Endothelial cell of umbilical vein (primary cell): Measurements from ENCODE around the gene CHAF1A. TPM values are rescaled to one million over a fixed set of nuclear protein-coding genes. Genes with fewer than 3 reads are reported as not detected.

ENCODE experiments used
- BruUV-seq: library from RNA; stranded (reverse); fragments of 400-500 nt; replicated peaks from 2 replicates; lab custom pipeline; 2021; lab: Mats Ljungman, UMichigan
- CTCF ChIA-PET: fragments of 300-600, 350-600 bp; sonication (Branson Sonifier 250); formaldehyde crosslinking; loops from one replicate; lab custom pipeline; 2021; ENCODE audit warnings: antibody characterized with exemption, inconsistent platforms; lab: Charles Lee
- POLR2A ChIA-PET: fragments of 300-600, 350-600 bp; sonication (Branson Sonifier 250); formaldehyde crosslinking; loops from one replicate; lab custom pipeline; 2021; ENCODE audit warnings: antibody characterized with exemption, inconsistent platforms; lab: Charles Lee
- DNase-seq: peaks from one replicate; pipeline ENCODE4 v3.0.0-alpha.2; 2011; ENCODE audit warnings: low read depth, low spot score
- FAIRE-seq: peaks from 2 replicates; lab custom pipeline; 2011; peaks lifted over from hg19 to GRCh38; lab: Jason Lieb, UNC
- H2AFZ ChIP-seq: 2 replicates; pipeline ENCODE4 v1.6.0; 2012; ENCODE audit warnings: low read depth, low read length, control low read depth, inconsistent platforms
- H3K27ac ChIP-seq: 2 replicates; pipeline ENCODE4 v1.5.1; 2011; ENCODE audit warnings: low read depth, mild to moderate bottlenecking, control low read depth, low read length, moderate library complexity; ENCODE audit not compliant: insufficient read depth
- H3K27me3 ChIP-seq, 2 experiments: 2 replicates each; pipeline versions ENCODE4 v1.6.0 to v1.6.1; 2011; ENCODE audit warnings: low read length in 2 of 2, mixed read lengths in 1 of 2; ENCODE audit not compliant: control insufficient read depth in 2 of 2, insufficient read depth in 2 of 2
- H3K36me3 ChIP-seq, 2 experiments: 2 replicates in 1 of 2; 3 replicates in 1 of 2; pipeline ENCODE4 v1.5.1; 2011; ENCODE audit warnings: low read length in 2 of 2, mild to moderate bottlenecking in 1 of 2, moderate library complexity in 1 of 2; ENCODE audit not compliant: control insufficient read depth in 2 of 2, insufficient read depth in 2 of 2; ENCODE audit errors: extremely low read depth in 1 of 2
- H3K4me1 ChIP-seq: 3 replicates; pipeline ENCODE4 v1.5.1; 2011; ENCODE audit warnings: mild to moderate bottlenecking, low read length; ENCODE audit not compliant: control insufficient read depth, insufficient read depth; ENCODE audit errors: extremely low read depth
- H3K4me2 ChIP-seq: 2 replicates; pipeline ENCODE4 v1.6.1; 2011; ENCODE audit warnings: low read length, control low read depth, mixed read lengths; ENCODE audit not compliant: insufficient read depth
- H3K4me3 ChIP-seq, 3 experiments: fragments of 200-600 bp in 1 of 3; sonication (generic), shearing (Covaris generic) in 1 of 3; replicated peaks in 1 of 3; 2 replicates each; pipeline ENCODE4 v1.5.1; 2011 to 2016; ENCODE audit warnings: control low read depth in 3 of 3, low read length in 3 of 3, mild to moderate bottlenecking in 2 of 3, inconsistent platforms in 1 of 3, low read depth in 1 of 3, moderate library complexity in 1 of 3; ENCODE audit not compliant: insufficient read depth in 1 of 3
- H3K79me2 ChIP-seq: 2 replicates; pipeline ENCODE4 v1.6.0; 2012; ENCODE audit warnings: low read length, inconsistent platforms; ENCODE audit not compliant: control insufficient read depth, insufficient read depth
- H3K9ac ChIP-seq: replicated peaks from 2 replicates; pipeline ENCODE3; 2011; ENCODE audit warnings: low read length, control low read depth; ENCODE audit not compliant: insufficient read depth; ENCODE audit errors: extremely low read depth
- H3K9me1 ChIP-seq: replicated peaks from 3 replicates; pipeline ENCODE4 v1.6.0; 2011; ENCODE audit warnings: mild to moderate bottlenecking, low read length; ENCODE audit not compliant: control insufficient read depth, insufficient read depth; ENCODE audit errors: extremely low read depth
- H3K9me3 ChIP-seq: replicated peaks from 2 replicates; pipeline ENCODE4 v1.5.1; 2012; ENCODE audit warnings: low read length, inconsistent platforms; ENCODE audit not compliant: control insufficient read depth, insufficient read depth
- H4K20me1 ChIP-seq: replicated peaks from 2 replicates; pipeline ENCODE3; 2011; ENCODE audit warnings: mild to moderate bottlenecking, low read length; ENCODE audit not compliant: control insufficient read depth, insufficient read depth; ENCODE audit errors: extremely low read depth
- EZH2 ChIP-seq: IDR thresholded peaks from 2 replicates; pipeline ENCODE4 v1.6.1; 2012; ENCODE audit warnings: borderline replicate concordance, low read depth, mild to moderate bottlenecking, moderate library complexity, low read length, inconsistent platforms; ENCODE audit not compliant: severe bottlenecking
- FOS ChIP-seq: IDR thresholded peaks from 2 replicates; pipeline ENCODE4 v1.6.1; 2011; ENCODE audit warnings: mild to moderate bottlenecking, low read length, moderate library complexity, borderline replicate concordance; ENCODE audit not compliant: insufficient read depth
- GATA2 ChIP-seq: IDR thresholded peaks from 2 replicates; pipeline ENCODE4 v1.7.0; 2011; ENCODE audit warnings: low read depth, mild to moderate bottlenecking, moderate library complexity, mixed read lengths, low read length; ENCODE audit not compliant: insufficient read length, insufficient read depth
- JUN ChIP-seq: IDR thresholded peaks from 2 replicates; pipeline ENCODE4 v1.6.1; 2011; ENCODE audit warnings: borderline replicate concordance, low read depth; ENCODE audit not compliant: insufficient read length, insufficient read depth
- MYC ChIP-seq: IDR thresholded peaks from one replicate; pipeline ENCODE4 v1.6.1; 2011; ENCODE audit warnings: mild to moderate bottlenecking, low read depth, low read length
- POLR2A ChIP-seq: IDR thresholded peaks from 2 replicates; pipeline ENCODE4 v1.6.1; 2012; ENCODE audit warnings: low read depth, mild to moderate bottlenecking, control low read depth, low read length
- POLR2AphosphoS5 ChIP-seq: IDR thresholded peaks from 2 replicates; pipeline ENCODE4 v1.6.1; 2012; ENCODE audit warnings: low read depth, mild to moderate bottlenecking, control low read depth, low read length, moderate library complexity; ENCODE audit not compliant: insufficient read depth
- dilution Hi-C: fragments of 300-500 bp; cut with MboI; formaldehyde crosslinking; loops from one replicate; pipeline ENCODE4 v1.15.0; 2019; ENCODE audit warnings: low sequenced_read_pairs; ENCODE audit not compliant: extremely low pct_ligation_motif_present
- intact Hi-C: fragments of 100-400 bp; cut with micrococcal nuclease; formaldehyde crosslinking; loops from one replicate; pipeline ENCODE4 v1.10.0; 2022
- polyA plus RNA-seq, 4 experiments: library from polyadenylated mRNA; depleted of rRNA in 3 of 4; stranded (reverse) in 3 of 4; unstranded in 1 of 4; fragments of >200 nt; gene quantifications; 2 replicates each; pipeline versions ENCODE4 v1.2.1 to v1.2.3, GENCODE V29; 2011 to 2012; ENCODE audit warnings: missing spikeins in 1 of 4
- total RNA-seq: library from RNA; stranded (reverse); gene quantifications from 2 replicates; pipeline ENCODE4 v1.2.3, GENCODE V29; 2021
- TF ChIP-seq, protein P1 (sequence below), 2 donors: IDR thresholded peaks; 1 replicate in 1 of 2; 2 replicates in 1 of 2; pipeline ENCODE4 v1.5.1; 2011; ENCODE audit warnings: low read length in 2 of 2, mild to moderate bottlenecking in 2 of 2, moderate library complexity in 2 of 2, control low read depth in 1 of 2, inconsistent platforms in 1 of 2, low read depth in 1 of 2; ENCODE audit not compliant: insufficient read depth in 1 of 2; ENCODE audit errors: extremely low read depth in 1 of 2
- TF ChIP-seq, protein P2 (sequence below): IDR thresholded peaks from 2 replicates; pipeline ENCODE4 v1.6.1; 2011; ENCODE audit not compliant: insufficient read depth, insufficient read length

Gene CHAF1A
- total and polyA plus RNA-seq, 2 donors (not counting 3 experiments of a cell fraction or from before 2014, with no cell fraction given): 19.5 to 44.5 TPM

DNA sequence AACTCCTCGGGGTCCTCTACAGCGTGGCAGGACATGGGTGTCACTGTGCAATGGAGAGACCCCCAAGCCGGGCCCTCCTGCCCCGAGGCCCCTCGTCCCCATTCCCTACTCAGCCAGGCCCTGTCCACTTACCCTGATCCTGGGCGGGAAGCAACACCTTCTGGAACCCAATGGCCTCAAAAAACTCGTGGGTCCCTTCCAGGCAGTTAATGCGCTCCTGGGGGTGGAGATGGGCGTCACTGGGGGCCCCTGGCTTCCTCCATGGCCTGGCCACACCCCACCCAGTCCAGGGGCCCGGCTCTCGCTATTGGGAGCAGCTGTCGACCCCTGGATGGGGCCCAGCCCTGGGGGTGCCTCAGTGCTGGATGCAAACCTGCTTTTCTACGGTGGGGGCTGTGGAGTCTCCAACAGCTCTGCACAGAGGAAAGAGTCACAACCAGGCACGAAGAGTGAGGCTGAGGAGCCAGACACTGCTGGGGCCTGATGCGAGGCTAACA, 44.3 kb downstream of the CHAF1A start:
- H3K36me3 ChIP-seq: peaks cover 10 to 50% of the 10 kb centered on the region in 2 experiments

DNA sequence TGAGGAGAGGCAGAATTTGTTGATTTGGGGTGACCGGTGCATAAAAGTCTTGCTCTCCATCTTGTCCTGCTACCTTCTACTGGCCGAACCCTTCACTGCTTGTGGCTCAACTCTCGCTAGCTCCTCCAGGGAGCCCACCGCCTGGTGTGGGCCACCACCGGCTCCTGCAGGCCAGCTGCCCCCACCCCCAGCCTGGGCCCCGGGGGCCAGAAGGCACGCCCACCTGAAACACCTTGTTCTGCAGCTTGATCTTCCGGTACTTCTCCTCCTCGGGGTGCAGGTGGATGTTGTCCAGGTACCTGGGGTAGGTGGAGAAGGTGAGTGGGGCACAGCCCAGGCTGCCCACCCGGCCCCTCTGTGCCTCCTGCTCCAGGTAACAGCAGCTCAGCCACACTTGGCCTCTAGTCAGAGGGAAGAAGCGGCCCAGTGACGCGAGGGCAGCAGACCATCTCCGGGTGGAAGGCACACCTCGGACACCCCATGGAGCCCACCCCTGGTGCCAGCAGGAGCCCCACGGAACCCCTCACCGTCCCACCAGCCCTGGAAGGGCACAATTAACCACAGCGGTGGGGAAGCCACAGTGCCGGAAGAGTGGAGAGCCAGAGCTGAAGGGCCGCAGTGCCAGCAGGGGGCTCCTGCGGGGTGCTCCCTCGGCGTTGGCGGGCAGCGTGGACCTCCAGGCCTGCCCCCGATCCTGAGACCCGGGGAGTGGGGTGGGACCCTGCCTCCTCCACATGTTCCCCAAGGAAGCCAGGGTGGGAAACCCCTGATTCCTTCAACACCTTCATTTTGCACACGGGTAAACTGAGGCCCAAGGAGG, 45.1 kb downstream of the CHAF1A start:
- H3K36me3 ChIP-seq: peaks cover 14 to 55% of the 10 kb centered on the region in 2 experiments
- ChIA-PET CTCF (interaction anchor here (0.9 to 2.1 kb wide), 2 partner anchors 9 to 45 kb away, joined by 3 to 5 read pairs; partner anchors contain the start of gene CHAF1A), POLR2A (no interaction called here)
- H3K4me3 ChIP-seq: no peak overlapping the region
- no TSS peak for BruUV-seq
- H3K27me3 ChIP-seq: no peaks in the 10 kb centered on the region
- H3K27ac ChIP-seq: no peak overlapping the region
- H3K79me2 ChIP-seq: no peaks in the 10 kb centered on the region
- H3K4me2 ChIP-seq: no peak overlapping the region
- H4K20me1 ChIP-seq: no peaks in the 10 kb centered on the region
- H3K9ac ChIP-seq: no peak overlapping the region
- no peak for FAIRE-seq
- H3K4me1 ChIP-seq: no peaks in the 10 kb centered on the region
- TF ChIP-seq JUN: no peak
- TF ChIP-seq FOS: no peak
- TF ChIP-seq POLR2A: no peak
- TF ChIP-seq EZH2: no peak
- TF ChIP-seq GATA2: no peak
- TF ChIP-seq, protein P1, sequence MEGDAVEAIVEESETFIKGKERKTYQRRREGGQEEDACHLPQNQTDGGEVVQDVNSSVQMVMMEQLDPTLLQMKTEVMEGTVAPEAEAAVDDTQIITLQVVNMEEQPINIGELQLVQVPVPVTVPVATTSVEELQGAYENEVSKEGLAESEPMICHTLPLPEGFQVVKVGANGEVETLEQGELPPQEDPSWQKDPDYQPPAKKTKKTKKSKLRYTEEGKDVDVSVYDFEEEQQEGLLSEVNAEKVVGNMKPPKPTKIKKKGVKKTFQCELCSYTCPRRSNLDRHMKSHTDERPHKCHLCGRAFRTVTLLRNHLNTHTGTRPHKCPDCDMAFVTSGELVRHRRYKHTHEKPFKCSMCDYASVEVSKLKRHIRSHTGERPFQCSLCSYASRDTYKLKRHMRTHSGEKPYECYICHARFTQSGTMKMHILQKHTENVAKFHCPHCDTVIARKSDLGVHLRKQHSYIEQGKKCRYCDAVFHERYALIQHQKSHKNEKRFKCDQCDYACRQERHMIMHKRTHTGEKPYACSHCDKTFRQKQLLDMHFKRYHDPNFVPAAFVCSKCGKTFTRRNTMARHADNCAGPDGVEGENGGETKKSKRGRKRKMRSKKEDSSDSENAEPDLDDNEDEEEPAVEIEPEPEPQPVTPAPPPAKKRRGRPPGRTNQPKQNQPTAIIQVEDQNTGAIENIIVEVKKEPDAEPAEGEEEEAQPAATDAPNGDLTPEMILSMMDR (IDR thresholded peaks at IDR 0.05; ENCODE audit: extremely low read depth in 1 of 2, insufficient read depth in 1 of 2, low read depth in 1 of 2, low read length in 2 of 2): no peak
- TF ChIP-seq POLR2AphosphoS5: no peak
- no peak for TF ChIP-seq MYC
- TF ChIP-seq, protein P2, sequence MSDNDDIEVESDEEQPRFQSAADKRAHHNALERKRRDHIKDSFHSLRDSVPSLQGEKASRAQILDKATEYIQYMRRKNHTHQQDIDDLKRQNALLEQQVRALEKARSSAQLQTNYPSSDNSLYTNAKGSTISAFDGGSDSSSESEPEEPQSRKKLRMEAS: no peak
- no peaks in the 10 kb centered on the region for H3K9me3 ChIP-seq
- H3K9me1 ChIP-seq: no peaks in the 10 kb centered on the region
- dilution Hi-C loops (no loop called here), intact Hi-C loops (no loop called here)
- no peak for DNase-seq
- no peak overlapping the region for H2AFZ ChIP-seq

More for the DNA sequence above, 44.3 kb downstream of the CHAF1A start:
- Histone ChIP-seq H4K20me1 (no peaks in the 10 kb centered on the region), H3K27me3 (no peaks in the 10 kb centered on the region), H3K9me3 (no peaks in the 10 kb centered on the region), H3K4me3 (no peak overlapping the region), H3K9me1 (no peaks in the 10 kb centered on the region), H3K9ac (no peak overlapping the region), H3K4me2 (no peak overlapping the region), H3K27ac (no peak overlapping the region), H2AFZ (no peak overlapping the region), H3K79me2 (no peaks in the 10 kb centered on the region), H3K4me1 (no peaks in the 10 kb centered on the region)
- intact Hi-C loops: no loop called here
- FAIRE-seq (no peak), DNase-seq (no peak)
- ChIA-PET CTCF (interaction anchor here (2.1 kb wide), 1 partner anchor 10 kb away, joined by 5 read pairs; no protein-coding TSS in a partner anchor), POLR2A (no interaction called here)
- dilution Hi-C loops: no loop called here
- BruUV-seq: no TSS peak
- TF ChIP-seq GATA2: no peak
- TF ChIP-seq MYC: no peak
- TF ChIP-seq, protein P2: no peak
- no peak for TF ChIP-seq POLR2A
- no peak for TF ChIP-seq POLR2AphosphoS5
- no peak for TF ChIP-seq FOS
